ENCODE results near the gene ZC3H15.
"Not testable (repeated sequence)": the region's sequence is repeated elsewhere in the genome, so short reads cannot be mapped to it uniquely, and the experiment has no call there.

The ZC3H15 gene

DNA sequence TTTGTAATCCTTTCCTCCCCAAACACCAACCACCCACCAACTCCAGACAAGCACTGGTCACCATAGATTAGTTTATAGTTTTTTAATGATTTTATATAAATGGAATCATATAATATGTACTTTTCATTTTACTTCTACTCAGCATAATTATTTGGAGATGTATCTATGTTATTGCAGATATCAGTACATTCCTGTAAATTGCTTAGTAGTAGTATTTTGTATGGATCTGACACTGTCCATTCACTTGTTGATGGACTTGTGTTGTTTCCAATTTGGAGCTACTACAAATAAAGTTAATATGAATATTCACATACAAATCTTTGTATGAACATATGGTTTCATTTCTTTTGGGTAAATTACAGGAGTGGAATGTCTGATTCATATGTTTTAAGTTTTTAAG is 31.0 kb downstream of the ZC3H15 start:
- no peak for TF ChIP-seq CTCF (IDR thresholded peaks at IDR 0.05; ENCODE audit: insufficient read depth, low read depth, low read length, missing control alignments)
- DNase-seq (ENCODE audit: low read depth): no peak
- H3K4me3 ChIP-seq (ENCODE audit: low read depth, low read length): no peak overlapping the region

DNA sequence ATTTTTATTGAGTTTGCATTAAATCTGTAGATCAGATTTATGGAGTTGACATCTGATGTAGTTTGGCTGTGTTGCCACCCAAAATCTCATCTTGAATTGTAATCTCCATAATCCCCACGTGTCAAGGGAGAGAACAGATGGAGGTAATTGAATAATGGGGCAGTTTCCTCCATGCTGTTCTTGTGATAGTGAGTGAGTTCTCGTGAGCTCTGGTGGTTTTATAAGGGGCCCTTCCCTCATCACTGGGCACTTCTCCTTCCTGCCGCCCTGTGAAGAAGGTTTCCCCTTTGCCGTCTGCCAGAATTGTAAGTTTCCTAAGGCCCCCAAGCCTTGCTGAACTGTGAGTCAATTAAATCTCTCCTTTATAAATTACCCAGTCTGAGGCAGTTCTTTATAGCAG is 32.2 kb downstream of the ZC3H15 start:
- no peak for DNase-seq (ENCODE audit: low read depth)
- TF ChIP-seq CTCF (IDR thresholded peaks at IDR 0.05; ENCODE audit: insufficient read depth, low read depth, low read length, missing control alignments): no peak
- no peak overlapping the region for H3K4me3 ChIP-seq (ENCODE audit: low read depth, low read length)

- no peak for TF ChIP-seq CTCF (IDR thresholded peaks at IDR 0.05; ENCODE audit: insufficient read depth, low read depth, low read length, missing control alignments)
- DNase-seq (ENCODE audit: low read depth): no peak
- H3K4me3 ChIP-seq (ENCODE audit: low read depth, low read length): no peak overlapping the region
Observed at GRCh38 chr2:186518945-186519344, 32.9 kb downstream of the ZC3H15 start.

- not testable (repeated sequence) for DNase-seq (ENCODE audit: low read depth); H3K4me3 ChIP-seq (ENCODE audit: low read depth, low read length)
Observed at GRCh38 chr2:186521570-186522153, 35.6 kb downstream of the ZC3H15 start.

DNA sequence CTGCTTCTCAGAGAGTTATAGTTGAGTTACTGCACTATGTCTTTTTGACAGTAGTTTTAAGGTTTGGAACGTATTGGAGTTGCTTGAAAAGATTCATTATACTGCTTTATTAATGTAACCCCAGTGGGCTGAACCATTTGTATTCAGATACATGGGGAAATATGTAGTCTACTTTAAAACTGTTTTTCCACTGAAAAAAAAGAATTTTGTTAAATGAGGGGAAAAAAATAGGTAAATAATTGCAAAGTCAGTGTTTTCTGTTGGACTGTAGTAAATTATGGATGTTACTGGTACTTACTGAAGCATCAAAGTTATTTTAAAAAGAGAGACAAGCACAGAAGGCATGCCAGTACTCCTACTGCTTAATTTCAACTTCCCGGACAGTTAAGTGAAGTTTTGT is 36.4 kb downstream of the ZC3H15 start:
- H3K4me3 ChIP-seq (ENCODE audit: low read depth, low read length): no peak overlapping the region
- no peak for TF ChIP-seq CTCF (IDR thresholded peaks at IDR 0.05; ENCODE audit: insufficient read depth, low read depth, low read length, missing control alignments)
- no peak for DNase-seq (ENCODE audit: low read depth)

DNA sequence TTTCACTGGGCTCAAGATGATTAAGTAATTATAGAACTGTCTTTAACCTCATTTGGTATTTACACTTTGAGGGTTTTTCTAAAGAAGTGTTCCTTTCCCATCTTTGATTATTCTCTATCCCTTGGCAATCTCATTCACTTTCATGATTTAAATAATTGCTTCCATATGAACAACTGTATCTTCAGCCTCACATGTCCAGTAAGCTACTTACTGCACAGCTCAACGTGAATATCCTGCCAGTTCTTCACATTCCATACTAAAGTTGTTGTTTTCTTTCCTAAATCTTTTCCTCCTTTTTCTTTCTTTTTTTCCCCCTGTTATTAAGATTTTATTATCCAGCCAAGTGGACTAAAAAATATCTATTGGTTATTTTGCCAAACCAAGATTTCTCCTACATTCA is 37.7 kb downstream of the ZC3H15 start:
- no peak for TF ChIP-seq CTCF (IDR thresholded peaks at IDR 0.05; ENCODE audit: insufficient read depth, low read depth, low read length, missing control alignments)
- no peak overlapping the region for H3K4me3 ChIP-seq (ENCODE audit: low read depth, low read length)
- DNase-seq (ENCODE audit: low read depth): no peak

DNA sequence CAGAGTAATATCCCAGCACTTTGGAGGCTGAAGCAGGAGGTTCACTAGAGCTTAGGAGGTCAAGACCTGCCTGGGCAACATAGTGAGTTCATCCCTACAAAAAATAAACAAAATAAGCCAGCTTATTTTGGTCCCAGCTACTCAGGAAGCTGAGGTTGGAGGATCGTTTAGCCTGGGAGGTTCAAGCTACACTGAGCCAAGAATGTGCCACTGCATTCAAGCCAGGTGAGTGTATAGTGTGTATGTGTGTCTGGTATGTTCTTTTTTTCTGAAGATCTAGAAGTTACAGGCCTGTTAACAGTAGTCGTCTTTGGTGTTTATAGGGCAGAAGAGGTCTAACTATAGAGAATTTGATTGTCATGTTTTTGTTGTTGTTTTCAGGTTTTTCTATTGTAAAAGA is 40.2 kb downstream of the ZC3H15 start:
- DNase-seq (ENCODE audit: low read depth): no peak

More for the DNA sequence above, 40.2 kb downstream of the ZC3H15 start:
- TF ChIP-seq CTCF (IDR thresholded peaks at IDR 0.05; ENCODE audit: insufficient read depth, low read depth, low read length, missing control alignments): no peak
- H3K4me3 ChIP-seq (ENCODE audit: low read depth, low read length): no peak overlapping the region

Measured in GM12865 (cell line).